Chondrocyte (in vitro differentiated cells): Measurements from ENCODE around the gene SULF2. TPM values are rescaled to one million over a fixed set of nuclear protein-coding genes. Genes with fewer than 3 reads are reported as not detected.
A peak's percentile ranks its signal among the peaks of the same experiment; 100 is the strongest.

ENCODE experiments used
- DNase-seq: peaks from one replicate; pipeline ENCODE4 v3.0.0; 2021; ENCODE audit warnings: mixed read lengths, low spot score
- H3K27ac Mint-ChIP-seq: one replicate; pipeline ENCODE4 v1.8.0; 2021; ENCODE audit warnings: mild to moderate bottlenecking, moderate library complexity, mixed read lengths; ENCODE audit not compliant: unreplicated experiment
- H3K27me3 Mint-ChIP-seq: 2 replicates; pipeline ENCODE4 v1.8.0; 2021; ENCODE audit warnings: low read depth, mixed read lengths
- H3K36me3 Mint-ChIP-seq: 2 replicates; pipeline ENCODE4 v1.8.0; 2021; ENCODE audit warnings: low read depth, mixed read lengths
- H3K4me1 Mint-ChIP-seq: 2 replicates; pipeline ENCODE4 v1.8.0; 2021; ENCODE audit warnings: low read depth, mild to moderate bottlenecking, mixed read lengths
- H3K4me3 Mint-ChIP-seq: one replicate; pipeline ENCODE4 v1.8.0; 2021; ENCODE audit warnings: mild to moderate bottlenecking, moderate library complexity, mixed read lengths; ENCODE audit not compliant: unreplicated experiment
- H3K9me3 Mint-ChIP-seq: 2 replicates; pipeline ENCODE4 v1.8.0; 2021; ENCODE audit warnings: low read depth, mixed read lengths
- total RNA-seq: library from RNA; stranded (reverse); gene quantifications from 3 replicates; pipeline ENCODE4 v1.2.1, GENCODE V29; 2021
- TF ChIP-seq, protein P1 (sequence below): fragments of 200-600 bp; sonication (generic); IDR thresholded peaks from 2 replicates; pipeline ENCODE4 v1.5.0; 2021; ENCODE audit warnings: antibody characterized with exemption, mild to moderate bottlenecking, moderate library complexity

SULF2 gene
- total RNA-seq, 1 donor from 2014 or later = 82.4 TPM

DNA sequence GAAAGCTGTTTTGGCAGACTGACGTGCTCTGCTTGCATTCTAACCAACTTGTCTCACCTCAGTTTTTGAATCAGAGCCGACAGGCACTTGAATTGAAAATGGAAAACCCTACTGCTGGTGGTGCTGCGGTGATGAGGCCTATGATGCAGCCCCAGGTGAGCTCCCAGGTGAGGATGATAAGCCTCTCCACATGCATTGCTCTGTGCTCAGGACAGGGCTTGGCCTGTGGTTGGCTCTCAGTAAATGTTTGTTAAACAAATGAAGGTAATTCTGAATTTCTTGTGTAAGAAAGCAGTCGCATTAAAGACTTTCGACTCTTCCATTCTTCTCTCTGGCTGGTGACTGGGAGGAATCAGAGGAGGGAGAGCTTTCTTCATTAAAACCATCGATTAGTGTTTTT lies 136.3 kb downstream of the SULF2 start:
- Mint-ChIP-seq H3K4me1 (no peaks in the 10 kb centered on the region), H3K36me3 (peaks cover 35% of the 10 kb centered on the region), H3K27me3 (no peaks in the 10 kb centered on the region), H3K27ac (no peak overlapping the region), H3K4me3 (no peak overlapping the region), H3K9me3 (no peaks in the 10 kb centered on the region)
- DNase-seq = no peak
- TF ChIP-seq, protein P1, sequence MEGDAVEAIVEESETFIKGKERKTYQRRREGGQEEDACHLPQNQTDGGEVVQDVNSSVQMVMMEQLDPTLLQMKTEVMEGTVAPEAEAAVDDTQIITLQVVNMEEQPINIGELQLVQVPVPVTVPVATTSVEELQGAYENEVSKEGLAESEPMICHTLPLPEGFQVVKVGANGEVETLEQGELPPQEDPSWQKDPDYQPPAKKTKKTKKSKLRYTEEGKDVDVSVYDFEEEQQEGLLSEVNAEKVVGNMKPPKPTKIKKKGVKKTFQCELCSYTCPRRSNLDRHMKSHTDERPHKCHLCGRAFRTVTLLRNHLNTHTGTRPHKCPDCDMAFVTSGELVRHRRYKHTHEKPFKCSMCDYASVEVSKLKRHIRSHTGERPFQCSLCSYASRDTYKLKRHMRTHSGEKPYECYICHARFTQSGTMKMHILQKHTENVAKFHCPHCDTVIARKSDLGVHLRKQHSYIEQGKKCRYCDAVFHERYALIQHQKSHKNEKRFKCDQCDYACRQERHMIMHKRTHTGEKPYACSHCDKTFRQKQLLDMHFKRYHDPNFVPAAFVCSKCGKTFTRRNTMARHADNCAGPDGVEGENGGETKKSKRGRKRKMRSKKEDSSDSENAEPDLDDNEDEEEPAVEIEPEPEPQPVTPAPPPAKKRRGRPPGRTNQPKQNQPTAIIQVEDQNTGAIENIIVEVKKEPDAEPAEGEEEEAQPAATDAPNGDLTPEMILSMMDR = no peak

DNA sequence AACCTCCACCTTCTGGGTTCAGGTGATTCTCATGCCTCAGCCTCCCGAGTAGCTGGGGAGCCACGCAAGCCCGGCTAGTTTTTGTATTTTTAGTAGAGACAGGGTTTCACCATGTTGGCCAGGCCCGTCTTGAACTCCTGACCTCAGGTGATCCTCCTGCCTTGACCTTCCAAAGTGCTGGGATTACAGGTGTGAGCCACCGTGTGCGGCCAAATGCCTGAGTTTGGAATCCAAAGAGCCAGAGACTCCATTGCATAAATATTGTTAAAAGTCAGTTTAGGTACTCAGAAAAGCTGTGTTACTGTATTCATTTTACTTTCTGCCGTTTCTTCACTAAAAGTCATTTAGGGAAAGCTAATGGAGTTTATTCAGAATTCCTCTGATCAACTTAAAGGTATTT lies 137.3 kb downstream of the SULF2 start:
- Mint-ChIP-seq H3K36me3 (peaks cover 38% of the 10 kb centered on the region), H3K4me1 (no peaks in the 10 kb centered on the region), H3K9me3 (no peaks in the 10 kb centered on the region), H3K4me3 (no peak overlapping the region), H3K27me3 (no peaks in the 10 kb centered on the region), H3K27ac (no peak overlapping the region)
- TF ChIP-seq, protein P1 = no peak
- no peak for DNase-seq

DNA sequence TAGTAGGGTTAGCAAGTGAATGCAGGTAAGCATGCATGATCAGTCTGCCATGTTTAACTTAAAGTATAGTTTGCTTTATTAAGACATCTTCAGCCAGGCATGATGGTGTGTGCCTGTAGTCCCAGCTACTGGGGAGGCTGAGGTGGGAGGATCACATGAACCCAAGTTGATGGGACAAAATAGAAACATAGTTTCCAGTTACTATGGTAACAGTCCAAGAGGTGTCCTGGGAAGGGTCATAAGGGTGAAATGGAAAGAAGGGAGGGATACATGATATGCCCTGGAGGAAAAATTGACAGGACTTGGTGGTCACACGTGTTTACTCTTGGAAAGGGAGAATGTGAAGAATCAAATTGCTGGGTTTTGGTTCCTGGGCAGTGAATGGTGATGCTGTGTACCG lies 139.6 kb downstream of the SULF2 start:
- Mint-ChIP-seq H3K36me3 (peaks cover 31% of the 10 kb centered on the region), H3K27me3 (no peaks in the 10 kb centered on the region), H3K4me1 (peaks cover 9% of the 10 kb centered on the region), H3K4me3 (no peak overlapping the region), H3K27ac (no peak overlapping the region), H3K9me3 (no peaks in the 10 kb centered on the region)
- no peak for DNase-seq
- TF ChIP-seq, protein P1 = no peak

DNA sequence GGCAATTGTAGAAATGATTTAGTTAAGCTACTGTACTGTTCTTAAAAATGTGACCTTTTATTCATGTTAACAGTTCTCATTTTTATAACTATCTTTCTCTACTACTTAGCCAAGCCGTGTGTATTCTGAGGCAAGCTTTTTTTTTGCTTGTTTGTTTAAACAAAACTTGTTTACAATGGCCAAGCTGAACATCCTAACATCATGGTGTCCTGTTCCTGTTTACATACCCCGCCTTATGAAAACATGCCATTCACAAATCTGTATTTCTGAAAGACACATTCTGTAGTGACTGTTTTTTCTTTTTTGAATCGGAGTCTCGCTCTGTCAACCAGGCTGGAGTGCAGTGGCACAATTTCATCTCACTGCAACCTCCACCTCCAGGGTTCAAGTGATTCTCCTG lies 142.7 kb downstream of the SULF2 start:
- H3K27me3 Mint-ChIP-seq = no peaks in the 10 kb centered on the region
- H3K36me3 Mint-ChIP-seq = peaks cover 35% of the 10 kb centered on the region
- H3K4me1 Mint-ChIP-seq = peaks cover 29% of the 10 kb centered on the region
- no peak for DNase-seq
- TF ChIP-seq, protein P1 = no peak
- H3K4me3 Mint-ChIP-seq = no peak overlapping the region
- H3K27ac Mint-ChIP-seq = peak overlapping the region; percentile 20
- H3K9me3 Mint-ChIP-seq = no peaks in the 10 kb centered on the region

DNA sequence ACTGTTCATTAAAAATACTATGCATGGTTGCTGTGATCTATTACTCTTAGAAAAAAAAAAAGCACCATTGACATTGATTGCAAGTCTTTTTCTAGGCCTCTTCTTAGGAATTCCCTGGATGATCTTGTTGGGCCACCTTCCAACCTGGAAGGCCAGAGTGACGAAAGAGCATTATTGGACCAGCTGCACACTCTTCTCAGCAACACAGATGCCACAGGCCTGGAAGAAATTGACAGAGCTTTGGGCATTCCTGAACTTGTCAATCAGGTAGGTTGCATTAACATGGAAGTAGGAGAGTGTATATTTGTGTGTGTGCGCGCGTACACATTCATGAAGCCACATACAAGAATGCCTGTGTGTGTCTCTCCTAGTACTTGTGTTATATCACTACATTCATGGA lies 143.2 kb downstream of the SULF2 start:
- no peak for DNase-seq
- TF ChIP-seq, protein P1 = no peak
- H3K9me3 Mint-ChIP-seq = no peaks in the 10 kb centered on the region
- peaks cover 29% of the 10 kb centered on the region for H3K4me1 Mint-ChIP-seq
- H3K27me3 Mint-ChIP-seq = no peaks in the 10 kb centered on the region
- no peak overlapping the region for H3K27ac Mint-ChIP-seq
- H3K36me3 Mint-ChIP-seq = peaks cover 36% of the 10 kb centered on the region
- no peak overlapping the region for H3K4me3 Mint-ChIP-seq
